Measurements from ENCODE around the gene PRIM2. TPM values are rescaled to one million over a fixed set of nuclear protein-coding genes. Genes with fewer than 3 reads are reported as not detected.
"Not testable (repeated sequence)": the region's sequence is repeated elsewhere in the genome, so short reads cannot be mapped to it uniquely, and the experiment has no call there.

PRIM2 gene
- total and polyA plus RNA-seq, 9 of the 15 experiments (the other 6 are each of a cell fraction or from before 2014, with no cell fraction given): 19.8 to 57.5 (median 33.4) TPM

- H2AFZ ChIP-seq (ENCODE audit: low read depth, low read length); H3K27me3 ChIP-seq (ENCODE audit: control insufficient read depth in 2 of 2, insufficient read depth in 2 of 2, low read length in 2 of 2); H3K4me2 ChIP-seq (ENCODE audit: insufficient read depth, low read length); H3K9ac ChIP-seq (ENCODE audit: insufficient read depth in 1 of 2, low read depth in 2 of 2, low read length in 2 of 2); H3K4me1 ChIP-seq (replicated peaks in 1 of 2; ENCODE audit: control insufficient read depth in 2 of 2, insufficient read depth in 2 of 2, low read length in 2 of 2); H4K20me1 ChIP-seq (replicated peaks; ENCODE audit: control insufficient read depth, insufficient read depth, low read length); DNase-seq (ENCODE audit: extremely low read depth in 1 of 4, low spot score in 3 of 4); ATAC-seq; H3K9me1 ChIP-seq (ENCODE audit: control insufficient read depth, insufficient read depth, low read length); BruUV-seq (replicated peaks); H3K36me3 ChIP-seq (ENCODE audit: control insufficient read depth, insufficient read depth, low read length); POLR2A ChIA-PET; CTCF ChIA-PET (ENCODE audit: low intra/inter-chr PET ratio); in situ Hi-C loops (cut with MboI); H3K27ac ChIP-seq (ENCODE audit: extremely low read depth, low read depth, low read length); H3K9me3 ChIP-seq (replicated peaks; ENCODE audit: control insufficient read depth, insufficient read depth, low read depth, low read length); H3K79me2 ChIP-seq (ENCODE audit: control insufficient read depth, insufficient read depth, low read length); H3K4me3 ChIP-seq; intact Hi-C loops (cut with micrococcal nuclease); FAIRE-seq: not testable (repeated sequence)
- WGBS (ENCODE audit: insufficient coverage, low coverage, missing lambda C conversion rate): 100% methylated on average over 1 of the region's 2 CpGs
Measured at GRCh38 chr6:57557855-57558254, 240.4 kb downstream of the PRIM2 start.

GRCh38 chr6:57559170-57559569, 241.7 kb downstream of the PRIM2 start:
- H3K36me3 ChIP-seq (ENCODE audit: control insufficient read depth, insufficient read depth, low read length); H3K4me2 ChIP-seq (ENCODE audit: insufficient read depth, low read length); H3K27ac ChIP-seq (ENCODE audit: extremely low read depth, low read depth, low read length); H3K4me3 ChIP-seq; FAIRE-seq; H4K20me1 ChIP-seq (replicated peaks; ENCODE audit: control insufficient read depth, insufficient read depth, low read length); H3K9me3 ChIP-seq (replicated peaks; ENCODE audit: control insufficient read depth, insufficient read depth, low read depth, low read length); POLR2A ChIA-PET; intact Hi-C loops (cut with micrococcal nuclease); BruUV-seq (replicated peaks); in situ Hi-C loops (cut with MboI); CTCF ChIA-PET (ENCODE audit: low intra/inter-chr PET ratio); H3K9ac ChIP-seq (ENCODE audit: insufficient read depth in 1 of 2, low read depth in 2 of 2, low read length in 2 of 2); DNase-seq (ENCODE audit: extremely low read depth in 1 of 4, low spot score in 3 of 4); H2AFZ ChIP-seq (ENCODE audit: low read depth, low read length); H3K27me3 ChIP-seq (ENCODE audit: control insufficient read depth in 2 of 2, insufficient read depth in 2 of 2, low read length in 2 of 2); H3K4me1 ChIP-seq (replicated peaks in 1 of 2; ENCODE audit: control insufficient read depth in 2 of 2, insufficient read depth in 2 of 2, low read length in 2 of 2); H3K79me2 ChIP-seq (ENCODE audit: control insufficient read depth, insufficient read depth, low read length); H3K9me1 ChIP-seq (ENCODE audit: control insufficient read depth, insufficient read depth, low read length); ATAC-seq: not testable (repeated sequence)

- CTCF ChIA-PET (ENCODE audit: low intra/inter-chr PET ratio); in situ Hi-C loops (cut with MboI); H3K9ac ChIP-seq (ENCODE audit: insufficient read depth in 1 of 2, low read depth in 2 of 2, low read length in 2 of 2); BruUV-seq (replicated peaks); H3K4me3 ChIP-seq; H4K20me1 ChIP-seq (replicated peaks; ENCODE audit: control insufficient read depth, insufficient read depth, low read length); H3K27me3 ChIP-seq (ENCODE audit: control insufficient read depth in 2 of 2, insufficient read depth in 2 of 2, low read length in 2 of 2); H3K4me1 ChIP-seq (replicated peaks in 1 of 2; ENCODE audit: control insufficient read depth in 2 of 2, insufficient read depth in 2 of 2, low read length in 2 of 2); DNase-seq (ENCODE audit: extremely low read depth in 1 of 4, low spot score in 3 of 4); H3K36me3 ChIP-seq (ENCODE audit: control insufficient read depth, insufficient read depth, low read length); H3K4me2 ChIP-seq (ENCODE audit: insufficient read depth, low read length); H3K9me1 ChIP-seq (ENCODE audit: control insufficient read depth, insufficient read depth, low read length); POLR2A ChIA-PET; H3K9me3 ChIP-seq (replicated peaks; ENCODE audit: control insufficient read depth, insufficient read depth, low read depth, low read length); H3K27ac ChIP-seq (ENCODE audit: extremely low read depth, low read depth, low read length); H2AFZ ChIP-seq (ENCODE audit: low read depth, low read length); FAIRE-seq; ATAC-seq; intact Hi-C loops (cut with micrococcal nuclease); H3K79me2 ChIP-seq (ENCODE audit: control insufficient read depth, insufficient read depth, low read length): not testable (repeated sequence)
- 95% methylated on average over 2 of the region's 3 CpGs for WGBS (ENCODE audit: insufficient coverage, low coverage, missing lambda C conversion rate)
Measured at GRCh38 chr6:57562233-57562632, 244.8 kb downstream of the PRIM2 start.

GRCh38 chr6:57572119-57572518, 254.7 kb downstream of the PRIM2 start:
- H3K9ac ChIP-seq (ENCODE audit: insufficient read depth in 1 of 2, low read depth in 2 of 2, low read length in 2 of 2); H3K27ac ChIP-seq (ENCODE audit: extremely low read depth, low read depth, low read length); H3K4me2 ChIP-seq (ENCODE audit: insufficient read depth, low read length); H2AFZ ChIP-seq (ENCODE audit: low read depth, low read length); intact Hi-C loops (cut with micrococcal nuclease); POLR2A ChIA-PET; H3K79me2 ChIP-seq (ENCODE audit: control insufficient read depth, insufficient read depth, low read length); H3K27me3 ChIP-seq (ENCODE audit: control insufficient read depth in 2 of 2, insufficient read depth in 2 of 2, low read length in 2 of 2); H3K9me3 ChIP-seq (replicated peaks; ENCODE audit: control insufficient read depth, insufficient read depth, low read depth, low read length); H3K4me3 ChIP-seq; in situ Hi-C loops (cut with MboI); H4K20me1 ChIP-seq (replicated peaks; ENCODE audit: control insufficient read depth, insufficient read depth, low read length); CTCF ChIA-PET (ENCODE audit: low intra/inter-chr PET ratio); BruUV-seq (replicated peaks); H3K4me1 ChIP-seq (replicated peaks in 1 of 2; ENCODE audit: control insufficient read depth in 2 of 2, insufficient read depth in 2 of 2, low read length in 2 of 2); FAIRE-seq; H3K9me1 ChIP-seq (ENCODE audit: control insufficient read depth, insufficient read depth, low read length); H3K36me3 ChIP-seq (ENCODE audit: control insufficient read depth, insufficient read depth, low read length); DNase-seq (ENCODE audit: extremely low read depth in 1 of 4, low spot score in 3 of 4); ATAC-seq: not testable (repeated sequence)
- 71% methylated on average over 4 of the region's 4 CpGs for WGBS (ENCODE audit: insufficient coverage, low coverage, missing lambda C conversion rate)
